DLD1 (cell line): ENCODE data around the gene ITPK1.

ENCODE experiments used
- in situ Hi-C: cut with HindIII; loops from 2 replicates; pipeline ENCODE4 v1.10.0; 2017; ENCODE audit warnings: low sequenced_read_pairs

Gene ITPK1

GRCh38 chr14:92945544-92945943 lies 170.2 kb downstream of the ITPK1 start:
- in situ Hi-C loops: no loop called here

- in situ Hi-C loops: no loop called here
These were observed 170.7 kb downstream of the ITPK1 start for GRCh38 chr14:92944976-92945375.

GRCh38 chr14:92943855-92944570 lies 171.7 kb downstream of the ITPK1 start:
- in situ Hi-C loops: no loop called here

GRCh38 chr14:92942976-92943710 lies 172.6 kb downstream of the ITPK1 start:
- in situ Hi-C loops: no loop called here

- in situ Hi-C loops: no loop called here
These were observed 173.1 kb downstream of the ITPK1 start for GRCh38 chr14:92942576-92942975.

GRCh38 chr14:92942136-92942535 lies 173.6 kb downstream of the ITPK1 start:
- in situ Hi-C loops: no loop called here

- in situ Hi-C loops: no loop called here
These were observed 174.2 kb downstream of the ITPK1 start for GRCh38 chr14:92941531-92941930.

- in situ Hi-C loops: no loop called here
These were observed 175.2 kb downstream of the ITPK1 start for GRCh38 chr14:92940543-92940942.

GRCh38 chr14:92939699-92940098 lies 176.0 kb downstream of the ITPK1 start:
- in situ Hi-C loops: no loop called here

GRCh38 chr14:92938890-92939671 lies 176.6 kb downstream of the ITPK1 start:
- in situ Hi-C loops: no loop called here

- in situ Hi-C loops: no loop called here
These were observed 177.4 kb downstream of the ITPK1 start for GRCh38 chr14:92938235-92938875.

- in situ Hi-C loops: no loop called here
These were observed 178.4 kb downstream of the ITPK1 start for GRCh38 chr14:92937051-92937937.

- in situ Hi-C loops: no loop called here
These were observed 179.6 kb downstream of the ITPK1 start for GRCh38 chr14:92936085-92936484.

GRCh38 chr14:92935446-92935845 lies 180.3 kb downstream of the ITPK1 start:
- in situ Hi-C loops: no loop called here

GRCh38 chr14:92934196-92935085 lies 181.3 kb downstream of the ITPK1 start:
- in situ Hi-C loops: loop anchor here (5.0 kb wide), 1 partner anchor 42 kb away; no protein-coding TSS in a partner anchor

GRCh38 chr14:92933481-92933880 lies 182.2 kb downstream of the ITPK1 start:
- in situ Hi-C loops: loop anchor here (5.0 kb wide), 1 partner anchor 41 kb away; no protein-coding TSS in a partner anchor

GRCh38 chr14:92932448-92933395 lies 183.0 kb downstream of the ITPK1 start:
- in situ Hi-C loops: loop anchor here (5.0 kb wide), 1 partner anchor 40 kb away; no protein-coding TSS in a partner anchor
